NOMO-1 treated with dmso at 0.1 percent for 144 hours (cell line): Measurements from ENCODE around the gene ATRN.

Experiments
- DNase-seq: peaks from one replicate; lab custom pipeline; 2025; ENCODE audit not compliant: unreplicated experiment; lab: John Stamatoyannopoulos, UW

ATRN gene

GRCh38 chr20:3673221-3674070, 202.6 kb downstream of the ATRN start:
- DNase-seq: no peak

- no peak for DNase-seq
Observed at GRCh38 chr20:3674447-3674846, 203.6 kb downstream of the ATRN start.

- DNase-seq: no peak
Observed at GRCh38 chr20:3674995-3675900, 204.4 kb downstream of the ATRN start.

GRCh38 chr20:3677733-3678132, 206.9 kb downstream of the ATRN start:
- DNase-seq: no peak

- no peak for DNase-seq
Observed at GRCh38 chr20:3678198-3678597, 207.4 kb downstream of the ATRN start.

DNA sequence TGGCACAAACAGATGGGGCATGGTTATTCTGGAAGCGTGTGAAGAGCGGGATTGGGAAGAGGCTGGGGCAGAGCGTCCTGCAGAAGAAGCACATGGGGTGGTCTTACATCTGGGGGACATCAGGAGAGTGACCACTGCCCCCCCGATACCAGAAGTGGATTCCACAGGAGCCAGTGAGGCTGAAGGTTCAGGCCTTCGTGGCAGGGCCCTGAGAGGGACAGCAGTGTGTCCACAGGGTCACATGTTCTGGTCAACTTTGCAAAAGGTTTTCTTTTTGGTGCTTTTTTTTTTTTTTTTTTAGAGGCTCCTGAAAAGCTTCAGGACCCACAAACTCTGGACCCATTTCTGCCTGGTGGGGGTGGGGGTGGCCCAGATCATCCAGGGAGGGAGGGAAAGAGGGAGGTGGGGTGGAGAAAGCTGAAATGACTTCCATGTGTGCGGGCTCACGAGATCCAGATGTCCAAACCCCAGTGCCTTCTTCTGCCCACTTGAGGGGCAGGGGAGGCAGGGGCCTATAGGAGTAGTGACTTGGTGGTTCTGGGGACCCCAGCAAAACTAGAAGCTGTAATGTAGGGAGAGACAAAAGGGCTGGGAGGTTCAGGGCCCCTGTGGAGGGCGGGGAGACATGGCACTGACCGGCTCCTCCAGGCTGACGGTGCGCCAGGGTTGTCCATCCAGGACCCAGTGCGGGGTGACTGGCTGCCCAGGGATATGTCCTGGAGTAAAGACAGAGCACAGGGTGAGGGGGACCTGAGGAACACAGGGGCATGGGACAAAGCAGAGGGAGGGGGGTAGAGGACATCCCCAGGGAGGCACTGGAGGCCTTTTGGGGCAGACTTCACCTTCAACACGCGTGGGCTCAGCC, 208.3 kb downstream of the ATRN start:
- DNase-seq: no peak

- DNase-seq: no peak
Observed at GRCh38 chr20:3679749-3680700, 209.2 kb downstream of the ATRN start.

DNA sequence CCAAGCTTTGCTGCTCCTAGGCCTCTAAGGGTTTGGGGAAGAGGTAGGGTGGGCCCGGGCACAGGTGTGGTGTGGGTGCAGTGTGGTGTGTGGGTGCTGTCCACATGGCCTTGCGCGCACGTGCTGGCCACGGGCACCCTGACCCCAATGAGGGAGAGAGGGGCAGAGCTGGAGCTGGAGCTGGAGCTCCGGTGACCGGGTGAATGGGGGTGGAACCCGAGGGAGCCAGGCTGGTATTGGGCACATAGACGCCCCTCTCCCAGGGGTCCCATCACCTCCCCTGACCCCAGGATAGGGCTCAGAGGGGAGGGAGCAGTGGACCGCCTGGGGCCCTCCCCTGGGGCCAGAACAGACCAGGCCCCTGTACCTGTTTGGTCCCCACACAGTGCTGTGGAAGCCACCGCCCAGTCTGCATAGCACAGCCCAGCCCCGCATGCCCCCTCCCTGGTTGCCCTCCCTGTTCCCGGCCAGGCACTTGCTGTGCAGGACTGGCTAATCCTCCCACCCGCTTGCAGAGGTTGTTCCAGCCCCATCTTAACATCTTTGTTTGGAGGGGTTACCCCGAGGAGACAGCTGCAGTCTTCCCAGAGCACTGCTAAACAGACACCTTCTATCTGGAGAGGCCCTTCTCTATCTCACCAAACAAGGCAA, 210.0 kb downstream of the ATRN start:
- no peak for DNase-seq

GRCh38 chr20:3681352-3681930, 210.6 kb downstream of the ATRN start:
- no peak for DNase-seq

DNA sequence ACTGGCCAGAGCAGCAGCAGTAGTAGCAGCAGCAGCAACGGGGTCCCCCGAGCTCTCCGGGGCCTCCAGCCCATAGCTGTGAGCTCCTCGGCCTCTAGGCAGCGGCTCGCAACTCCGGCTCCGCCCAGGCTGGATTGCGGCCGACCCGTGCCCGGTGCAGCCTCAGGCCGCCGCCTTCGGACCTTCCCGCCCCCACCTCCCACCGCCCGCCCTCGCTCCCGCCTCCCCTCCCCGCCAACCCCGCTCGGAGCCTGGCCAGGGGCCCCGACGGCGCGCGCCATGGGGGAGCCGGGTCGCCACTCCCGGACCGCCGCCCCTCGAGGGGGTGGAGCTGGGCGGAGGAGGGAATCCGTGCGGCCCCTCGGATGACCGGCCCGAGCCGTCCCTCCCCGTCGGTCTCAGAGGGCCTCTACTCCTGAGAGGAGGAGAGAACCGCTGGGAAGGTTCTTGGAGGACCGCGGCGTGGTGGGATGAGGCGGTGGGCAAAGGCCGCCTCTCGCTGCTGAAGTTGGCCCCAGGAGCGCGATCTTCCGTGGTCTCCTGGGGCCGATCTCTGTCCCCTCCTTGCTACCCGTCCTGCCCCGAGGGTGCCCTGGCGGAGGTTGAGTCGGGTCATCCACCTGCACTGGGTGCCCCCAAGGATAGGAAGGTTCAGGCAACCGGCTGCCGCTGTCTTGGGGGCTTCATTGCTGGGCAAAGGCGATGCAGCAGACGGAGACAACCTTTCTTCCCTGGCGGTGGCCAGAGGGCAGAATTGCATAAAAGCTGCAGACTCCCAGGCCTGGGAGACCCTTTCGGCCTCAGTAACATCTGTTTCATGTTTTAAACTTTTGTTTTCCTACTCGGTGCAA, 211.3 kb downstream of the ATRN start, which contains the start of gene ADAM33:
TSS of gene ADAM33 (minus strand) at position 80 of the 851 bp plus-strand sequence. CDS start at position 74, 6 bp downstream.
- no peak for DNase-seq

- no peak for DNase-seq
Observed at GRCh38 chr20:3685341-3685740, 214.5 kb downstream of the ATRN start.

- no peak for DNase-seq
Observed at GRCh38 chr20:3686421-3686820, 215.6 kb downstream of the ATRN start.

- DNase-seq: no peak
Observed at GRCh38 chr20:3686867-3687321, 216.1 kb downstream of the ATRN start.

DNA sequence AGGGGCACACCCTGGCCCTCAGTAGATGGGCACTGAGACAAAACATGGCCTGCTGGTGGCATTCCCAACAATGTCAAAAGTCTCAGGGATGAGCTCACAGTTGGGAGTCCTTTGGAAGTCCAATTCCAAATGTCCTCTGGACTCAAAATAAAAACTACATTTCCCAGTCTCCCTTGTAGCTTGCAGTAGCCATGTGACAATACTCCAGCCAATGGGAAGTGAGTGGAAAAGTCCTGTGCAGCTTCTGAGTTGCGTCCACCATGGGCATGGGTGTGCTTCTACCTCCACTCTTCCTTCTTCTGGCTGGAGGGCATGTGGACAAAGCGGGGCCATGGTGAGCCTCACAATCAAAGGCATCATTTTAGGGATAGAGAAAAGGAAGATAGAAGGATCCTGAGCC, 216.8 kb downstream of the ATRN start:
- DNase-seq: no peak

- DNase-seq: no peak
Observed at GRCh38 chr20:3689978-3690377, 219.2 kb downstream of the ATRN start.

DNA sequence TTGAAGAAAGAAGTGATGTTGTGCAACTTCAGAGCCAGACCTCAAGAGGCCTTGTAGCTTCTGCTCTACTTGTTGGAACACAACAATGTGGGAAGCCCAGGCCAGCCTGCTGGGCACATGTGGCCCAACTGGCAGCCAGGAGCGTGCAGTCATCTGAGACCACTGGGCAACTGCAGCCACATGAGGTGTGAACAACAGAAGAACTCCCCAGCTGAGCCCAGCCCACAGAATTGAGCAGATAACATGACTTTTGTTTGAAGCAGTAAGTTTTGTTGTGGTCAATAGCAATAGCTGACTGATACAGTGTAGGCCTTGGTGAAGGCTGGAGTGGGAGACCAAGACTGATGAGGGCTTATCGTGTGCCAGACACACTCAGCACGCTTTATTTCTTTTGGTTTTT, 219.6 kb downstream of the ATRN start:
- DNase-seq: no peak

- DNase-seq: no peak
Observed at GRCh38 chr20:3691306-3691705, 220.5 kb downstream of the ATRN start.

DNA sequence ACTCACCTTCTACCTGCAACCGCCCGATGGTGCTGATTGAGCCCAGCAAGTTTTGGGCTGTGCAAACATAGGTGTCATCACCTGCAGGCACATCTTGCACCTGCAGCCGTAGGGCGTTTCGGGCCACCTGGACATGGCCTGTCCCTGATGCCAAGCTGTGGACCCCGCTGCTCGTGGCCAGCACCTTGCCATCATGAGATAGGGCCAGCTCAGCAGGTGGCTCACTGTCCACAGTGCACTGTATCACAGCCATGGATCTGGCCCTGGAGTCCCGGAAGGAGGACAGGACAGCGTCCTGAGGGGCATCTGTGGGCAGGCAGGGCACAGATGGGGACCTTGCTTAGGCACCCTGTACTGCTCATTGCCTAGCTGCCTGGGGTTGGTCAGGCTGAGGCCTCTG, 221.1 kb downstream of the ATRN start:
- DNase-seq: no peak
